PC-3 (cell line): Measurements from ENCODE around the gene MYEOV.

ENCODE experiments used
- EZH2 ChIP-seq: fragments of 300-600 bp; sonication (generic); IDR thresholded peaks from one replicate; pipeline ENCODE4 v1.6.1; 2017; ENCODE audit warnings: antibody characterized with exemption, mild to moderate bottlenecking, low read length; ENCODE audit not compliant: unreplicated experiment
- TF ChIP-seq, protein P1 (sequence below): fragments of 300-600 bp; sonication (generic); conservative IDR thresholded peaks from 2 replicates; pipeline ENCODE4 v1.5.1; 2017; ENCODE audit warnings: antibody characterized with exemption, low read depth, mild to moderate bottlenecking, low read length

DNA sequence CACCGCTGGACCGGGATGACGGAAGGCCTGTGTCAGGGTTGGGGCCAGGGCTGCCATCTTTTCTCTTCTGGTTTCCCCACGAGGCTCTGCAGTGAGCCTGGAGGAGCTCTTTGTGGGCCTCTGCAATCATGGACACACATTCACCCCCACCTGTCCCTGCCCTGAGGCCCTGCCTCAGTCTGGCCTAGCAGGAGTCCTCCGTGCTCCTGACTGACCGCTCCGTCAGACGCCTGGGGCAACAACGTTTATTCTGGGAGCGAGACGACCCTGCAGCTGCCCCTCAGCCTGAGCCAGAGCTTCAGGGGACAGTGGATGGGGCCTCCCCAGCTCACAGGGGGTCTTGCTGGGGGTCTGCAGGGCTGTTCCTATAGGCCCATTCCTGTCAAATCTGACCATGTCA is 8.2 kb upstream of the MYEOV start:
- TF ChIP-seq, protein P1, sequence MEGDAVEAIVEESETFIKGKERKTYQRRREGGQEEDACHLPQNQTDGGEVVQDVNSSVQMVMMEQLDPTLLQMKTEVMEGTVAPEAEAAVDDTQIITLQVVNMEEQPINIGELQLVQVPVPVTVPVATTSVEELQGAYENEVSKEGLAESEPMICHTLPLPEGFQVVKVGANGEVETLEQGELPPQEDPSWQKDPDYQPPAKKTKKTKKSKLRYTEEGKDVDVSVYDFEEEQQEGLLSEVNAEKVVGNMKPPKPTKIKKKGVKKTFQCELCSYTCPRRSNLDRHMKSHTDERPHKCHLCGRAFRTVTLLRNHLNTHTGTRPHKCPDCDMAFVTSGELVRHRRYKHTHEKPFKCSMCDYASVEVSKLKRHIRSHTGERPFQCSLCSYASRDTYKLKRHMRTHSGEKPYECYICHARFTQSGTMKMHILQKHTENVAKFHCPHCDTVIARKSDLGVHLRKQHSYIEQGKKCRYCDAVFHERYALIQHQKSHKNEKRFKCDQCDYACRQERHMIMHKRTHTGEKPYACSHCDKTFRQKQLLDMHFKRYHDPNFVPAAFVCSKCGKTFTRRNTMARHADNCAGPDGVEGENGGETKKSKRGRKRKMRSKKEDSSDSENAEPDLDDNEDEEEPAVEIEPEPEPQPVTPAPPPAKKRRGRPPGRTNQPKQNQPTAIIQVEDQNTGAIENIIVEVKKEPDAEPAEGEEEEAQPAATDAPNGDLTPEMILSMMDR = no peak
- no peak for TF ChIP-seq EZH2
